GM23338 (cell line): ENCODE data around the gene ZNF335. TPM values are rescaled to one million over a fixed set of nuclear protein-coding genes. Genes with fewer than 3 reads are reported as not detected.

Source experiments
- ATAC-seq: fragments of 200-7000 bp; cut with Tn5 transposase; 3 replicates; pipeline ENCODE4 v1.9.1; 2020
- DNase-seq: peaks from one replicate; pipeline ENCODE4 v3.0.0-alpha.2; 2015; ENCODE audit warnings: low spot score
- H2AFZ ChIP-seq: fragments of 200-600 bp; sonication (generic); 2 replicates; pipeline ENCODE4 v1.8.0; 2016; ENCODE audit warnings: antibody characterized with exemption, mild to moderate bottlenecking, moderate library complexity
- H3F3A ChIP-seq: fragments of 200-600 bp; sonication (generic); replicated peaks from 2 replicates; pipeline ENCODE4 v1.8.0; 2017; ENCODE audit warnings: antibody characterized with exemption, mixed run types, low read depth
- H3K27ac ChIP-seq: fragments of 200-600 bp; sonication (generic); 2 replicates; pipeline ENCODE4 v1.6.1; 2016; ENCODE audit warnings: low read depth
- H3K27me3 ChIP-seq: fragments of 200-600 bp; sonication (generic); 2 replicates; pipeline ENCODE4 v1.8.0; 2016; ENCODE audit warnings: mild to moderate bottlenecking, mixed run types, moderate library complexity; ENCODE audit not compliant: insufficient read depth
- H3K36me3 ChIP-seq: fragments of 200-600 bp; sonication (generic); 2 replicates; pipeline ENCODE4 v1.8.0; 2016; ENCODE audit warnings: mild to moderate bottlenecking; ENCODE audit not compliant: insufficient read depth
- H3K4me1 ChIP-seq: fragments of 200-600 bp; sonication (generic); 2 replicates; pipeline ENCODE4 v1.8.0; 2016; ENCODE audit warnings: mild to moderate bottlenecking, moderate library complexity; ENCODE audit not compliant: insufficient read depth
- H3K4me2 ChIP-seq: fragments of 200-600 bp; sonication (generic); 2 replicates; pipeline ENCODE4 v1.7.1; 2017; ENCODE audit warnings: mixed run types
- H3K4me3 ChIP-seq: fragments of 200-600 bp; sonication (generic); 2 replicates; pipeline ENCODE4 v1.6.1; 2016; ENCODE audit warnings: mixed run types
- H3K79me2 ChIP-seq: fragments of 200-600 bp; sonication (generic); replicated peaks from 2 replicates; pipeline ENCODE4 v1.8.0; 2017; ENCODE audit warnings: mild to moderate bottlenecking; ENCODE audit not compliant: insufficient read depth
- H3K9me2 ChIP-seq: fragments of 200-600 bp; sonication (generic); 2 replicates; pipeline ENCODE4 v1.8.0; 2017; ENCODE audit not compliant: insufficient read depth
- H4K20me1 ChIP-seq: fragments of 200-600 bp; sonication (generic); replicated peaks from 2 replicates; pipeline ENCODE4 v1.8.0; 2017; ENCODE audit warnings: mild to moderate bottlenecking; ENCODE audit not compliant: insufficient read depth
- H3K27ac Mint-ChIP-seq: 2 replicates; pipeline ENCODE4 v1.8.0; 2020; ENCODE audit warnings: inconsistent platforms, mild to moderate bottlenecking, moderate library complexity, mixed read lengths
- H3K27me3 Mint-ChIP-seq: 3 replicates; pipeline ENCODE4 v1.8.0; 2022; ENCODE audit warnings: low read depth, mild to moderate bottlenecking, moderate library complexity, mixed read lengths, inconsistent platforms; ENCODE audit not compliant: insufficient read depth, poor library complexity
- H3K36me3 Mint-ChIP-seq: 3 replicates; pipeline ENCODE4 v1.8.0; 2021; ENCODE audit warnings: low read depth, mild to moderate bottlenecking, inconsistent platforms, moderate library complexity, mixed read lengths
- H3K4me1 Mint-ChIP-seq: 3 replicates; pipeline ENCODE4 v1.8.0; 2020; ENCODE audit warnings: mild to moderate bottlenecking, inconsistent platforms, mixed read lengths
- H3K4me3 Mint-ChIP-seq: 3 replicates; pipeline ENCODE4 v1.8.0; 2021; ENCODE audit warnings: moderate library complexity, mild to moderate bottlenecking, inconsistent platforms, mixed read lengths
- H3K9me3 Mint-ChIP-seq: 3 replicates; pipeline ENCODE4 v1.8.0; 2020; ENCODE audit warnings: moderate library complexity, mild to moderate bottlenecking, inconsistent platforms, mixed read lengths
- CREB1 ChIP-seq: fragments of 250-450 bp; sonication (Bioruptor Pico); IDR thresholded peaks from 2 replicates; pipeline ENCODE4 v1.5.0; 2020; ENCODE audit warnings: low read depth, mild to moderate bottlenecking, moderate library complexity
- CTCF ChIP-seq, 2 experiments: fragments of 200-600 bp in 1 of 2; sonication (generic) in 1 of 2; conservative IDR thresholded peaks; 2 replicates each; pipeline versions ENCODE4 v1.5.1 to v1.6.1; 2016 to 2017; ENCODE audit warnings: antibody characterized with exemption in 2 of 2, low read depth in 2 of 2, mild to moderate bottlenecking in 2 of 2, moderate library complexity in 1 of 2
- ETS1 ChIP-seq: IDR thresholded peaks from 2 replicates; pipeline ENCODE4 v1.6.1; 2016; ENCODE audit warnings: antibody characterized with exemption
- EZH2 ChIP-seq: fragments of 200-600 bp; sonication (generic); IDR thresholded peaks from one replicate; pipeline ENCODE4 v1.8.0; 2017; ENCODE audit warnings: antibody characterized with exemption, mild to moderate bottlenecking, low read depth; ENCODE audit not compliant: unreplicated experiment
- EZH2phosphoT487 ChIP-seq: fragments of 200-600 bp; sonication (generic); IDR thresholded peaks from one replicate; pipeline ENCODE4 v1.8.1; 2018; ENCODE audit warnings: antibody characterized with exemption; ENCODE audit not compliant: unreplicated experiment
- JUNB ChIP-seq: IDR thresholded peaks from one replicate; pipeline ENCODE4 v1.6.1; 2016; ENCODE audit warnings: antibody characterized with exemption; ENCODE audit not compliant: unreplicated experiment
- NANOG ChIP-seq: IDR thresholded peaks from 2 replicates; pipeline ENCODE4 v1.6.1; 2016; ENCODE audit warnings: antibody characterized with exemption, borderline replicate concordance
- POLR2AphosphoS5 ChIP-seq: IDR thresholded peaks from 2 replicates; pipeline ENCODE4 v1.6.1; 2016; ENCODE audit warnings: antibody characterized with exemption, low read depth
- REST ChIP-seq: IDR thresholded peaks from one replicate; pipeline ENCODE4 v1.6.1; 2018; ENCODE audit warnings: antibody characterized with exemption; ENCODE audit not compliant: unreplicated experiment
- STAT1 ChIP-seq: IDR thresholded peaks from one replicate; pipeline ENCODE4 v1.6.1; 2016; ENCODE audit warnings: antibody characterized with exemption; ENCODE audit not compliant: unreplicated experiment
- ZNF114 ChIP-seq: fragments of 250-450 bp; sonication (Bioruptor Pico); IDR thresholded peaks from 2 replicates; pipeline ENCODE4 v1.5.0; 2020; ENCODE audit warnings: mild to moderate bottlenecking, moderate library complexity
- ZNF331 ChIP-seq: fragments of 250-450 bp; sonication (Bioruptor Pico); IDR thresholded peaks from 2 replicates; pipeline ENCODE4 v1.5.0; 2020; ENCODE audit warnings: low read depth, mild to moderate bottlenecking, moderate library complexity
- ZNF462 ChIP-seq: fragments of 250-450 bp; sonication (Bioruptor Pico); IDR thresholded peaks from 2 replicates; pipeline ENCODE4 v1.5.0; 2020; ENCODE audit warnings: mild to moderate bottlenecking, moderate library complexity
- polyA plus RNA-seq: library from polyadenylated mRNA; unstranded; fragments of >200 nt; fragmentation: Nextera tagmentation; extraction: Ambion mirVana; gene quantifications from 2 replicates; pipeline ENCODE4 v1.2.1, GENCODE V29; 2016
- total RNA-seq: library from RNA; depleted of rRNA; stranded (reverse); fragments of >200 nt; shearing (Covaris generic); gene quantifications from 2 replicates; pipeline ENCODE4 v1.2.3, GENCODE V29; 2014

The ZNF335 gene
- total and polyA plus RNA-seq, 2 experiments from 2014 or later: 7.4 to 24.2 TPM

GRCh38 chr20:46001498-46001897 is 29.5 kb upstream of the ZNF335 start:
- no peak overlapping the region for H3K4me3 ChIP-seq
- DNase-seq (no peak), ATAC-seq (no peak)
- H3K9me2 ChIP-seq: no peaks in the 10 kb centered on the region
- no peaks in the 10 kb centered on the region for H3K36me3 ChIP-seq
- H3K79me2 ChIP-seq: no peaks in the 10 kb centered on the region
- peak overlapping the region; percentile 93 for H2AFZ ChIP-seq
- no peaks in the 10 kb centered on the region for H4K20me1 ChIP-seq
- Mint-ChIP-seq H3K36me3 (no peaks in the 10 kb centered on the region), H3K4me3 (no peak overlapping the region), H3K27me3 (peaks cover 7% of the 10 kb centered on the region), H3K27ac (no peak overlapping the region), H3K9me3 (no peaks in the 10 kb centered on the region), H3K4me1 (peaks cover 48% of the 10 kb centered on the region)
- peak overlapping the region; percentile 60; the same call in 1 of the 2 replicates for H3K4me2 ChIP-seq
- H3K27me3 ChIP-seq: no peaks in the 10 kb centered on the region
- no peak overlapping the region for H3K27ac ChIP-seq
- peaks cover 17% of the 10 kb centered on the region for H3F3A ChIP-seq
- peaks cover 52% of the 10 kb centered on the region for H3K4me1 ChIP-seq
- TF ChIP-seq EZH2: no peak
- no peak for TF ChIP-seq STAT1
- TF ChIP-seq NANOG: no peak
- no peak for TF ChIP-seq ZNF462 (CRISPR knock-in tag)
- TF ChIP-seq JUNB: no peak
- no peak for TF ChIP-seq ETS1
- TF ChIP-seq POLR2AphosphoS5: no peak
- TF ChIP-seq CTCF (conservative IDR thresholded peaks at IDR 0.05; ENCODE audit: low read depth in 2 of 2): no peak
- no peak for TF ChIP-seq REST
- no peak for TF ChIP-seq ZNF331
- TF ChIP-seq ZNF114 (CRISPR knock-in tag): no peak
- no peak for TF ChIP-seq EZH2phosphoT487
- TF ChIP-seq CREB1: no peak
